Urinary bladder (tissue), 4 donors: ENCODE results near the gene SFXN2. TPM values are rescaled to one million over a fixed set of nuclear protein-coding genes. Genes with fewer than 3 reads are reported as not detected.

ENCODE experiments used
- DNase-seq: peaks from one replicate; pipeline ENCODE4 v3.0.0-alpha.2; 2015; ENCODE audit errors: extremely low spot score
- H3K27ac ChIP-seq: one replicate; pipeline ENCODE4 v1.5.1; 2013; ENCODE audit warnings: low read depth, mild to moderate bottlenecking, moderate library complexity
- H3K36me3 ChIP-seq: one replicate; pipeline ENCODE4 v1.6.1; 2013; ENCODE audit warnings: mild to moderate bottlenecking, moderate library complexity; ENCODE audit not compliant: insufficient read depth
- H3K4me1 ChIP-seq: one replicate; pipeline ENCODE4 v1.6.1; 2013; ENCODE audit warnings: mild to moderate bottlenecking, moderate library complexity; ENCODE audit not compliant: insufficient read depth
- H3K4me3 ChIP-seq: one replicate; pipeline ENCODE4 v1.5.1; 2013; ENCODE audit warnings: low read depth, low read length
- WGBS: extraction: QIAGEN DNeasy Blood & Tissue Kit; methylation state at CpG from one replicate; pipeline ENCODE4 v1.1.7; 2013; 5-methylcytosine and 5-hydroxymethylcytosine counted together
- polyA plus RNA-seq: library from polyadenylated mRNA; stranded (reverse); fragments of 200-250 nt; gene quantifications from one replicate; pipeline ENCODE4 v1.2.3, GENCODE V29; 2013
- total RNA-seq: library from RNA; depleted of rRNA; stranded (reverse); fragments of >200 nt; gene quantifications from one replicate; pipeline ENCODE4 v1.2.3, GENCODE V29; 2014
- donor health status: healthy with polysubstance abuse.
- donor health status: healthy.

Gene SFXN2
- total and polyA plus RNA-seq, 2 donors = 4.3 to 11.7 TPM

GRCh38 chr10:102791754-102792395 is 77.4 kb downstream of the SFXN2 start:
- no peak for DNase-seq
- Histone ChIP-seq H3K36me3 (no peaks in the 10 kb centered on the region), H3K27ac (no peak overlapping the region), H3K4me1 (no peaks in the 10 kb centered on the region), H3K4me3 (no peak overlapping the region)
- WGBS = 61% methylated on average over 8 of the region's 8 CpGs

Other genes starting within 250 kb of the SFXN2 start
- 64.7 TPM for gene ACTR1A, start 211.9 kb upstream of the SFXN2 start, total RNA-seq
- 111 TPM for gene ACTR1A, start 211.9 kb upstream of the SFXN2 start, polyA plus RNA-seq
- 8.1 TPM for gene SUFU, start 210.7 kb upstream of the SFXN2 start, total RNA-seq
- 11.2 TPM for gene SUFU, start 210.7 kb upstream of the SFXN2 start, polyA plus RNA-seq
- gene TRIM8, start 70.2 kb upstream of the SFXN2 start, total RNA-seq = 35.5 TPM
- 116 TPM for gene TRIM8, start 70.2 kb upstream of the SFXN2 start, polyA plus RNA-seq
- gene ARL3, start 239 bp upstream of the SFXN2 start, total RNA-seq = 8.5 TPM
- 17.4 TPM for gene ARL3, start 239 bp upstream of the SFXN2 start, polyA plus RNA-seq
- 30.1 TPM for gene WBP1L, start 29.3 kb downstream of the SFXN2 start, total RNA-seq
- gene WBP1L, start 29.3 kb downstream of the SFXN2 start, polyA plus RNA-seq = 42.6 TPM
- not detected for gene CYP17A1, start 122.8 kb downstream of the SFXN2 start, total RNA-seq
- gene CYP17A1, start 122.8 kb downstream of the SFXN2 start, polyA plus RNA-seq = not detected
- gene BORCS7, start 139.6 kb downstream of the SFXN2 start, total RNA-seq = 35.7 TPM
- gene BORCS7, start 139.6 kb downstream of the SFXN2 start, polyA plus RNA-seq = 38.2 TPM
- gene AS3MT, start 154.8 kb downstream of the SFXN2 start, total RNA-seq = 4.1 TPM
- 3.9 TPM for gene AS3MT, start 154.8 kb downstream of the SFXN2 start, polyA plus RNA-seq
- 9.0 TPM for gene CNNM2, start 203.7 kb downstream of the SFXN2 start, total RNA-seq
- gene CNNM2, start 203.7 kb downstream of the SFXN2 start, polyA plus RNA-seq = 5.5 TPM